Erythroblast (primary cell): ENCODE measurements around the gene HEG1.

Experiments used
- GATA1 ChIP-seq: IDR thresholded peaks from 2 replicates; pipeline ENCODE4 v1.6.1; 2011; ENCODE audit warnings: low read depth, mild to moderate bottlenecking, control low read depth, low read length, moderate library complexity
- POLR2A ChIP-seq: IDR thresholded peaks from 2 replicates; pipeline ENCODE4 v1.6.1; 2011; ENCODE audit warnings: mild to moderate bottlenecking, low read length

DNA sequence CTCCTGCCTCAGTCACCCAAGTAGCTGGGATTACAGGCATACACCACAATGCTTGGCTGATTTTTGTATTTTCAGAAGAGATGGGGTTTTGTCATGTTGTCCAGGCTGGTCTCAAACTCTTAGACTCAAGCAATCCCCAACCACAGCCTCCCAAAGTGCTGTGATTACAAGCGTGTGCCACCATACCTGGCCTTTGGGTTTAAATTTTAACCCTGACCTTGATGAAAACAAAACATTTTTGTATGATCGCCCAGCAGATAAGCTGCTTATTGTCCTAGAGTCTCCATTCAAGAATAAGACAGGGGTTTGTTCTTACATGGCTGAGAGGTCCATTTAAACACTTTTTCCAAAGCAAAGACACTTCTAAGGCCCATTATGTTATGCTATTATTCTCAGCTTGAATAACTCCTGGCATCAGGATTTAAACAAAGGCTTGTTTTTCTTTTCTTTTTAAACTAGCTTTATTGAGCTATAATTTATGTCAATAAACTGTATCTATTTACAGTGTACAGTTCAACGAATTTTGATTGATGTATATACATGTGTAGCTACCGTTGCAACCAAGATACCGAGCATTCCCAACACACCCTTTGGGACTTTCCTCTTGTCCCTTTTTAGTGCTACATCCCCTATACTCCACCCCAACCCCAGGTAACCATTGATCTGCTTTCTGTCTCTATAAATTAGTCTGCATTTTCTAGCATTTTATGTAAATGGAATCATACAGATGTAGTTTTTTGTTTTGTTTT lies 119.8 kb downstream of the HEG1 start:
- no peak for TF ChIP-seq POLR2A
- TF ChIP-seq GATA1 = no peak
